H1 (cell line): Measurements from ENCODE around the gene TPSD1. TPM values are rescaled to one million over a fixed set of nuclear protein-coding genes. Genes with fewer than 3 reads are reported as not detected.

ENCODE experiments used
- BCL11A ChIP-seq, 2 experiments: IDR thresholded peaks; one replicate each; pipeline ENCODE4 v1.6.1; 2011; ENCODE audit warnings: low read depth in 2 of 2, low read length in 2 of 2, mild to moderate bottlenecking in 2 of 2
- CHD7 ChIP-seq: fragments of 300-600 bp; sonication (generic); IDR thresholded peaks from 2 replicates; pipeline ENCODE4 v1.7.1; 2012; ENCODE audit warnings: low read length, moderate library complexity, mild to moderate bottlenecking, inconsistent platforms; ENCODE audit not compliant: insufficient replicate concordance
- EGR1 ChIP-seq: IDR thresholded peaks from 2 replicates; pipeline ENCODE4 v1.6.1; 2011; ENCODE audit warnings: low read depth, low read length, borderline replicate concordance
- RFX5 ChIP-seq: IDR thresholded peaks from 2 replicates; pipeline ENCODE4 v1.6.1; 2011; ENCODE audit warnings: low read depth, low read length, improper control_type of control experiment, borderline replicate concordance
- polyA plus RNA-seq, 7 experiments: library from polyadenylated mRNA; depleted of rRNA in 3 of 7; stranded (reverse) in 5 of 7; unstranded in 2 of 7; fragments of >200 nt in 5 of 7; fragments of 200-250 nt in 2 of 7; gene quantifications; 1 replicate in 5 of 7; 2 replicates in 1 of 7; 4 replicates in 1 of 7; pipeline versions ENCODE4 v1.2.1 to v1.2.3, GENCODE V29; 2011 to 2013; ENCODE audit warnings: missing spikeins in 2 of 7, mixed read lengths in 2 of 7
- total RNA-seq: library from RNA; stranded (reverse); fragmentation: NEBNext Ultra II Directional; extraction: Animal tissue kit (Norgen Biotek cat#: 25700); gene quantifications from 2 replicates; pipeline ENCODE4 v1.2.1, GENCODE V29; 2021

Gene TPSD1
- total and polyA plus RNA-seq, 2 of the 8 experiments (the other 6 are each of a cell fraction or from before 2014, with no cell fraction given) = 0.26 TPM; not detected in 1

GRCh38 chr16:1264345-1265089 lies 8.6 kb downstream of the TPSD1 start (continued):
- TF ChIP-seq CHD7 = no peak
- no peak for TF ChIP-seq RFX5
- TF ChIP-seq EGR1 = no peak
- no peak for TF ChIP-seq BCL11A (IDR thresholded peaks at IDR 0.05; ENCODE audit: low read depth in 2 of 2, low read length in 2 of 2)
- TF ChIP-seq, all 59 proteins: peak for 0
